Gastrocnemius medialis (tissue), 4 donors: ENCODE results near the gene DDI2.

Source experiments
- POLR2A ChIP-seq, 2 donors: fragments of 450-650 bp; IDR thresholded peaks; one replicate each; pipeline ENCODE4 v1.6.1; 2017; ENCODE audit warnings: antibody characterized with exemption in 2 of 2, mild to moderate bottlenecking in 2 of 2, moderate library complexity in 2 of 2
- TF ChIP-seq, protein P1 (sequence below), 5 experiments: fragments of 450-650 bp in 3 of 5; fragments of 200-600 bp in 2 of 5; sonication (generic) in 2 of 5; IDR thresholded peaks in 4 of 5; conservative IDR thresholded peaks in 1 of 5; 1 replicate in 4 of 5; 2 replicates in 1 of 5; pipeline ENCODE4 v1.5.1; 2016 to 2019; ENCODE audit warnings: antibody characterized with exemption in 5 of 5, mild to moderate bottlenecking in 3 of 5, moderate library complexity in 3 of 5

DNA sequence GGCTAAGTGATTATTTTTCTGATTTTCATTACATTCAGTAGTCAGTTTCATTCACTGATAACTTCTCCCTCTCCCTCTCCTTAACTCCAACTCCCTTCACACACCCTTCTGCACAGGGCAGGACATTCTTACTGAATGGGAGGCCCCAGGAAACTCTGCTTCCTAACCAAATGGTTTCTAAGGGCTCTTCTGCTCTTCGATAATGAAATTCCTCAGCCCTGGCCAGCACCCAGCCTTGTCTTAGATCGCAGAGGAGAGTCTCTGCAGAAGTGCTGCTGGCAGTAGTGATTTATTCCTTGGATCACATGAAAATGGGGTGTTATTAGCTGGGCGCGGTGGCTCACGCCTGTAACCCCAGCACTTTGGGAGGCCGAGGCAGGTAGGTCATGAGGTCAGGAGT is 83.2 kb downstream of the DDI2 start:
- TF ChIP-seq, protein P1, sequence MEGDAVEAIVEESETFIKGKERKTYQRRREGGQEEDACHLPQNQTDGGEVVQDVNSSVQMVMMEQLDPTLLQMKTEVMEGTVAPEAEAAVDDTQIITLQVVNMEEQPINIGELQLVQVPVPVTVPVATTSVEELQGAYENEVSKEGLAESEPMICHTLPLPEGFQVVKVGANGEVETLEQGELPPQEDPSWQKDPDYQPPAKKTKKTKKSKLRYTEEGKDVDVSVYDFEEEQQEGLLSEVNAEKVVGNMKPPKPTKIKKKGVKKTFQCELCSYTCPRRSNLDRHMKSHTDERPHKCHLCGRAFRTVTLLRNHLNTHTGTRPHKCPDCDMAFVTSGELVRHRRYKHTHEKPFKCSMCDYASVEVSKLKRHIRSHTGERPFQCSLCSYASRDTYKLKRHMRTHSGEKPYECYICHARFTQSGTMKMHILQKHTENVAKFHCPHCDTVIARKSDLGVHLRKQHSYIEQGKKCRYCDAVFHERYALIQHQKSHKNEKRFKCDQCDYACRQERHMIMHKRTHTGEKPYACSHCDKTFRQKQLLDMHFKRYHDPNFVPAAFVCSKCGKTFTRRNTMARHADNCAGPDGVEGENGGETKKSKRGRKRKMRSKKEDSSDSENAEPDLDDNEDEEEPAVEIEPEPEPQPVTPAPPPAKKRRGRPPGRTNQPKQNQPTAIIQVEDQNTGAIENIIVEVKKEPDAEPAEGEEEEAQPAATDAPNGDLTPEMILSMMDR (IDR thresholded peaks at IDR 0.05 in 4 of 5, conservative IDR thresholded peaks at IDR 0.05 in 1 of 5) = no peak
- no peak for TF ChIP-seq POLR2A (IDR thresholded peaks at IDR 0.05)
